OCI-LY1 (cell line): ENCODE measurements around the gene TRIB2.

Source experiments
- CTCF ChIP-seq: fragments of 200-600 bp; sonication (generic), shearing (Covaris generic); IDR thresholded peaks from 2 replicates; pipeline ENCODE4 v1.5.1; 2017; ENCODE audit warnings: mild to moderate bottlenecking, antibody characterized with exemption, low read length, moderate library complexity, mixed read lengths
- EZH2 ChIP-seq: fragments of 200-600 bp; sonication (generic), shearing (Covaris generic); IDR thresholded peaks from 2 replicates; pipeline ENCODE4 v1.8.0; 2017; ENCODE audit warnings: borderline replicate concordance, mixed run types, mild to moderate bottlenecking, antibody characterized with exemption, low read length, moderate library complexity, mixed read lengths

GRCh38 chr2:12705230-12705629 lies 11.5 kb upstream of the TRIB2 start:
- TF ChIP-seq EZH2 (no peak), CTCF (no peak)
